ENCODE data around the gene USP11.

The USP11 gene

GRCh38 chrX:47222751-47223350 is 10.0 kb upstream of the USP11 start:
- Histone ChIP-seq H3K27me3 (ENCODE audit: control insufficient read depth, low read length) (no peaks in the 10 kb centered on the region), H4K20me1 (ENCODE audit: control insufficient read depth, insufficient read depth, low read depth, low read length) (peaks cover 14% of the 10 kb centered on the region), H3K9me2 (replicated peaks; ENCODE audit: control insufficient read depth, low read length) (no peaks in the 10 kb centered on the region), H3K4me2 (ENCODE audit: low read length) (no peak overlapping the region), H3K79me2 (ENCODE audit: control insufficient read depth, low read length) (peaks cover 45% of the 10 kb centered on the region), H3K9me3 (ENCODE audit: control insufficient read depth, insufficient read depth, low read length) (no peaks in the 10 kb centered on the region), H3K4me3 (ENCODE audit: low read length) (no peak overlapping the region), H3F3A (ENCODE audit: control insufficient read depth, insufficient read depth) (no peaks in the 10 kb centered on the region), H3K27ac (ENCODE audit: low read depth, low read length) (no peak overlapping the region), H3K4me1 (ENCODE audit: control insufficient read depth, low read length) (peaks cover 13% of the 10 kb centered on the region), H3K36me3 (ENCODE audit: control insufficient read depth, low read length) (peaks cover 82% of the 10 kb centered on the region)
- TF ChIP-seq EZH2phosphoT487 (IDR thresholded peaks at IDR 0.05; ENCODE audit: borderline replicate concordance, low read length) = no peak
- TF ChIP-seq, protein P1, sequence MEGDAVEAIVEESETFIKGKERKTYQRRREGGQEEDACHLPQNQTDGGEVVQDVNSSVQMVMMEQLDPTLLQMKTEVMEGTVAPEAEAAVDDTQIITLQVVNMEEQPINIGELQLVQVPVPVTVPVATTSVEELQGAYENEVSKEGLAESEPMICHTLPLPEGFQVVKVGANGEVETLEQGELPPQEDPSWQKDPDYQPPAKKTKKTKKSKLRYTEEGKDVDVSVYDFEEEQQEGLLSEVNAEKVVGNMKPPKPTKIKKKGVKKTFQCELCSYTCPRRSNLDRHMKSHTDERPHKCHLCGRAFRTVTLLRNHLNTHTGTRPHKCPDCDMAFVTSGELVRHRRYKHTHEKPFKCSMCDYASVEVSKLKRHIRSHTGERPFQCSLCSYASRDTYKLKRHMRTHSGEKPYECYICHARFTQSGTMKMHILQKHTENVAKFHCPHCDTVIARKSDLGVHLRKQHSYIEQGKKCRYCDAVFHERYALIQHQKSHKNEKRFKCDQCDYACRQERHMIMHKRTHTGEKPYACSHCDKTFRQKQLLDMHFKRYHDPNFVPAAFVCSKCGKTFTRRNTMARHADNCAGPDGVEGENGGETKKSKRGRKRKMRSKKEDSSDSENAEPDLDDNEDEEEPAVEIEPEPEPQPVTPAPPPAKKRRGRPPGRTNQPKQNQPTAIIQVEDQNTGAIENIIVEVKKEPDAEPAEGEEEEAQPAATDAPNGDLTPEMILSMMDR (IDR thresholded peaks at IDR 0.05; ENCODE audit: low read depth, low read length, poor library complexity, severe bottlenecking) = no peak

GRCh38 chrX:47223476-47224250 is 9.1 kb upstream of the USP11 start:
- Histone ChIP-seq H3K36me3 (ENCODE audit: control insufficient read depth, low read length) (peaks cover 87% of the 10 kb centered on the region), H3K4me2 (ENCODE audit: low read length) (no peak overlapping the region), H3K4me3 (ENCODE audit: low read length) (no peak overlapping the region), H3K9me3 (ENCODE audit: control insufficient read depth, insufficient read depth, low read length) (no peaks in the 10 kb centered on the region), H3K79me2 (ENCODE audit: control insufficient read depth, low read length) (peaks cover 43% of the 10 kb centered on the region), H3K27ac (ENCODE audit: low read depth, low read length) (no peak overlapping the region), H3F3A (ENCODE audit: control insufficient read depth, insufficient read depth) (no peaks in the 10 kb centered on the region), H4K20me1 (ENCODE audit: control insufficient read depth, insufficient read depth, low read depth, low read length) (peaks cover 14% of the 10 kb centered on the region), H3K9me2 (replicated peaks; ENCODE audit: control insufficient read depth, low read length) (no peaks in the 10 kb centered on the region), H3K4me1 (ENCODE audit: control insufficient read depth, low read length) (peaks cover 13% of the 10 kb centered on the region), H3K27me3 (ENCODE audit: control insufficient read depth, low read length) (no peaks in the 10 kb centered on the region)
- no peak for TF ChIP-seq EZH2phosphoT487 (IDR thresholded peaks at IDR 0.05; ENCODE audit: borderline replicate concordance, low read length)
- TF ChIP-seq, protein P1 (IDR thresholded peaks at IDR 0.05; ENCODE audit: low read depth, low read length, poor library complexity, severe bottlenecking) = no peak

- no peak overlapping the region for H3K4me3 ChIP-seq (ENCODE audit: low read length)
- no peaks in the 10 kb centered on the region for H3K9me3 ChIP-seq (ENCODE audit: control insufficient read depth, insufficient read depth, low read length)
- peaks cover 13% of the 10 kb centered on the region for H4K20me1 ChIP-seq (ENCODE audit: control insufficient read depth, insufficient read depth, low read depth, low read length)
- H3K27me3 ChIP-seq (ENCODE audit: control insufficient read depth, low read length) = no peaks in the 10 kb centered on the region
- H3K4me1 ChIP-seq (ENCODE audit: control insufficient read depth, low read length) = peaks cover 13% of the 10 kb centered on the region
- H3K79me2 ChIP-seq (ENCODE audit: control insufficient read depth, low read length) = peaks cover 36% of the 10 kb centered on the region
- H3K4me2 ChIP-seq (ENCODE audit: low read length) = no peak overlapping the region
- H3F3A ChIP-seq (ENCODE audit: control insufficient read depth, insufficient read depth) = no peaks in the 10 kb centered on the region
- peaks cover 85% of the 10 kb centered on the region for H3K36me3 ChIP-seq (ENCODE audit: control insufficient read depth, low read length)
- H3K9me2 ChIP-seq (replicated peaks; ENCODE audit: control insufficient read depth, low read length) = no peaks in the 10 kb centered on the region
- TF ChIP-seq, protein P1 (IDR thresholded peaks at IDR 0.05; ENCODE audit: low read depth, low read length, poor library complexity, severe bottlenecking) = no peak
- no peak for TF ChIP-seq EZH2phosphoT487 (IDR thresholded peaks at IDR 0.05; ENCODE audit: borderline replicate concordance, low read length)
- H3K27ac ChIP-seq (ENCODE audit: low read depth, low read length) = no peak overlapping the region
Measured at GRCh38 chrX:47224266-47224895, 8.4 kb upstream of the USP11 start.

All from DOHH2 (cell line).